Tongue (tissue), 2 donors: ENCODE measurements around the gene NPAS4. TPM values are rescaled to one million over a fixed set of nuclear protein-coding genes. Genes with fewer than 3 reads are reported as not detected.
"Not testable (repeated sequence)": the region's sequence is repeated elsewhere in the genome, so short reads cannot be mapped to it uniquely, and the experiment has no call there.

Experiments used
- DNase-seq: peaks from one replicate; pipeline ENCODE4 v3.0.0-alpha.2; 2015
- total RNA-seq: library from RNA; depleted of rRNA; stranded (reverse); fragments of >200 nt; gene quantifications from one replicate; pipeline ENCODE4 v1.2.3, GENCODE V29; 2014

The NPAS4 gene
- 1.4 TPM for total RNA-seq

DNA sequence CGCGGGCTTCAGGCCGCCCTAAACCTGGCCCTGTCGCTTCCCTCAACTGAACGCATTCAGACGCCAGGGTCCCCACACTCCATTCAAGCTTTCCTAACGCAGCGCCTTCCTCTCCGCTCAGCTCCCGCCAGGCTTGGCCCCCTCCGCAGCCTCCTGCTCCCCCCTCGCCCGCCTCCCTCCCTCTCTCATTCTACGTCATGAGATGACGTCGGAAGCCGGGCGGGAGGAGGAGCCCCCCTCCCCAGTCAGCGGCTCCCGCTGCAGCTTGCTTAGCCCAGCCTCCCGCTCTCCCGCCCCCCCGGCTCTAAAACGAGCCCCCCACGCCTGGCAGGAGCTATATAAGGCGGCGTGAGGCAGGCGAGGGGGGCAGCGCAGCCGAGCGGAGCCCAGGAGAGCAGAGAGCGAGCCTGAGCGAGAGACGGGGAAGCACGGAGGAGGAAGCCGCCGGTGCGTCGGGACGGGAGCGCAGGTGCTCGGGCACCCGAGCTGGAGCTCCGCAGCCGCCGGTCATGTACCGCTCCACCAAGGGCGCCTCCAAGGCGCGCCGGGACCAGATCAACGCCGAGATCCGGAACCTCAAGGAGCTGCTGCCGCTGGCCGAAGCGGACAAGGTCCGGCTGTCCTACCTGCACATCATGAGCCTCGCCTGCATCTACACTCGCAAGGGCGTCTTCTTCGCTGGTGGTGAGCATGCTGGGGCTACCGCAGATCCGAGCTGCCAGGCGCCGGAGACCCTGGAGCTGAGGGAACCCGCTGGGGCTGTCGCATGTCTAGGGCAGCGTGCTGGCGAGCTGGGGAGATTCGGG, at the start of gene NPAS4:
Gene NPAS4, plus strand, starts transcription at position 365 of the 806 bp plus-strand sequence. Its CDS starts 145 bp downstream, at position 510.
- DNase-seq, result no peak

DNA sequence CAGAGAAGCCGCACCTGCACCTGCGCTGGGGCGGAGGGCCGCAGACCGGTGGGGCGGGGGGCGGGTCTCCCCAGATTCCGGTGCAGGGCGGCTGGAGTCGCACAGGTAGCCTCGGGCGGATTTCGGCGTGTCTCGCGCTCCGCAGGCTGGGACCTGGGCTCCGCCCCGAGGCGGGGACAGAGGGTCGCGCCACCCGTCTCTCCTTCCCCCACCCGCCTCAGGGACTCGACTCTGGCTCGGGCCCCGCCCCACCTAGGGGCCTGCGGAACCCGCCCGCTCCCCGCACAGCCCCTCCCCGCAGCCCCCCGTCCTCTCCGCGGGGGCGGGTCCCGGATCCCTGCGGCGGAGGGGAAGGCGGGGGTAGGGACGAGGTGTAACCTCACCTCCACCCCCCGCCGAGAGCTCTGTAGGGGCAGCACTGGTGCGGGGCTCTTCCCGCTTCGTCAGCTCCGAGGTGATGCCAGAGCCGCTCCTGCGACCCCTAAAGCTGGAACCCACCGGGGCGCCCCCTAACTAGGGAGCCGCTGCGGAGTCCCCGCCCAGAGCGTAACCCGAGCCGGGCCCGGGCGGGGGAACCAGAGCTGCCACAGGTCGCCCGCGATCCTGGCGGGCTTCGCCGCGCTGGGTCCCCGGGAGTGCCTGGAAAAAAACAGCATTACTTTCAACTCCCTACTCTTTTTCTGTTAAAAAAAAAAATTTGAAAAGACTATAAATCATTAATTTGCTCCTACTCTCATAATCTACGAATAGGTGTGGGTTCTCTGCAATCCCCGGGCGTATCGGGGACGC, 49.0 kb upstream of the NPAS4 start, which contains the start of gene SLC29A2:
Gene SLC29A2, minus strand, starts transcription at position 134 of the 789 bp plus-strand sequence. CDS start 169 bp downstream, outside the sequence.
- DNase-seq, result peak; percentile 79

DNA sequence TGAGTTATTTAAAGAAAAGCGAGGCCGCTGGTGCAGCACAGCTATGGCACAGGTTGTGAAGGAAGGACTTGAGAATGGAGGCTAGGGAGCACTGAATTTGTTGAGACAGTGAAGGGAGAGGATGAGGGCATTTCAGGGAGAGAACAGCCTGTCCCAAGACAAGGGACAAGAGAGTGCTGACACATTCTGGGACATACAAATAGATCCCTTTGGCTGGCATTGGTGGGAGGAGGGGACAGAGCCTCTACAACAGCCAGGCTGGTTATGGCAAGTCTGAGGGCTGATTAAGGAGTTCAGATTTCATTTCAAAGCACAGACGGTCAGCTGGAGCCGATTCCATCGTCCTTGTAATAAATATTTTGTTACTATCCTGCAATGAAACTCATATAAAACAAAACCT, 47.6 kb upstream of the NPAS4 start:
- DNase-seq, result peak; percentile 57

DNA sequence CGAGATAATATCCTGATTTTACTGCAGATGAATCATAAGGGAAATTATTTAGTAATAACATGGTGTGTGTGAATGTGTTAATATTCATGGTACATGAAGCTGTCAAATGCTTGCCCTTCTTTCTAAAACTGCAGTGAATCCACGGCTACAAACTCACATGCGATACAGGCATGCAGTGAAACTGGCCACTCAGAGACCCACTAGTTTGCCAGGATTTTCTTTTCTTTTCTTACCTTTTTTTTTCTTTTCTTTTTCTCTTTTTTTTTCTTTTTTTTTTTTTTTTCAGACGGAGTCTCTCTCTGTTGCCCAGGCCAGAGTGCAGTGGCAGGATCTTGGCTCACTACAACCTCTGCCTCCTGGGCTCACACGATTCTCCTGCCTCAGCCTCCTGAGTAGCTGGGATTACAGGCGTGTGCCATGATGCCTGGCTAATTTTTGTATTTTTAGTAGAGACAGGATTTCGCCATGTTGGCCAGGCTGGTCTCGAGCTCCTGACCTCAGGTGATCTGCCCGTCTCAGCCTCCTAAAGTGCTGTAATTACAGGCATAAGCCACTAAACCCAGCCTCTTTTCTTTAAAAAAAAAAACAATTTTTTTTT, 47.0 kb upstream of the NPAS4 start:
- not testable (repeated sequence) for DNase-seq

DNA sequence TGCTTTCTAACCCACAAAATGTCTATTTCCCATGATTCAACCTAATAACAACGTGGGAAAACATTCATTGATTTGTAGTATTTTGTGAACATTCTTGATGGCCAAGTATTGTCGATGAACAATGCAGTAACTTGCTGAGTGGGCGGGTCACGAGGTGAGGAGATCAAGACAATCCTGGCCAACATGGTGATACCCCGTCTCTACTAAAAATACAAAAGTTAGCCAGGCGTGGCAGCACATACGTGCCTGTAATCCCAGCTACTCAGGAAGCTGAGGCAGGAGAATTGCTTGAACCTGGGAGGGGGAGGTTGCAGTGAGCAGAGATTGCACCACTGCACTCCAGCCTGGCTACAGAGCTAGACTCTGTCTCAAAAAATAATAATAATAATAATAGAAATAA, 40.6 kb upstream of the NPAS4 start:
- not testable (repeated sequence) for DNase-seq

GRCh38 chr11:66384316-66384715, 36.5 kb upstream of the NPAS4 start:
- not testable (repeated sequence) for DNase-seq

GRCh38 chr11:66386171-66387069, 34.4 kb upstream of the NPAS4 start:
- DNase-seq, result peak; percentile 90

DNA sequence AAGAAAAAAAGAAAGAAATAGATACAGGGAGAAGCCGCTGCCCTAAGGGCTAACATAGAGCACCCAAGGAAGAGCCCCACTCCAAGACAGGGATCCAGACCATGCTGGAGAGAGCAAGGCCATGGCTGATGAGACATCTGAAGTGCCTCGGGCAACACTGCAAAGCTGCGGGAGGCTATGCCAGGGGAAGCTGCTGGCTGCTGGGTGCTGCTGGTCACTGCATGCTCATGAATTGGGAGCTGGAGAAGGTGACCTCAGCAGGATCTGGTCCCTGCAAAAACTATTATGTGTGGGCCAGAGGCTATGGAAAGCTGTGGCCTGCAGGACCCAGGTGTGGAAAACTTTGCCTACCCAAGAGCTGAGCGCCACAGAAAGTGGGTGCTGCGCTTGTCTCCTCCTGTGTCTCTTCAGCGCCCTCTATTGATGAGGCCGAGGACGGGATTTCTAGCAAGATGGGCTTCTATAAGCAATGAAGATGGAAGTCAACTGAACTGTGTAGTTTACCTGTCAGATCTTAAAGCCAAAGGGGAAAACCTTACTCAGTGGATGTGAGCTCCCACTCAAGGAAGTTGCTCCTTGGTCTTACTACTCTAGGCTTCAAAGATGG, 32.0 kb upstream of the NPAS4 start:
- peak; percentile 70 for DNase-seq

DNA sequence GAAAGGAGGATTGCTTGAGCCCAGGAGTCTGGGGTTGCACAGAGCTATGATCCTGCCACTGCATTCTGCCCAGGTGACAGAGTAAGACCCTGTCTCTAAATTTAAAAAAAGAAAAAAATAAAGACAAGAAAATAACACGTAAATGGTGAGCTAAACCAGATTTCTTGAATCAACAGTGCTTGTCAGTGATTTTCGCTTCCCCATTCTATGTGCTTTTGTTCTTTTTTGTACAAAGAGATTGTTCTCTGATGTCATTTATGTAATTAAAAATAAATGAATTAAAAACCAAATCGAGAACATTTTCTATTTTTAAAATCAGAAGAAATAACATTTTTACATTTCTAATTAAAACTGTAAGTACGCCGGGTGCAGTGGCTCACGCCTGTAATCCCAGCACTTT, 29.5 kb upstream of the NPAS4 start:
- DNase-seq, result no peak

DNA sequence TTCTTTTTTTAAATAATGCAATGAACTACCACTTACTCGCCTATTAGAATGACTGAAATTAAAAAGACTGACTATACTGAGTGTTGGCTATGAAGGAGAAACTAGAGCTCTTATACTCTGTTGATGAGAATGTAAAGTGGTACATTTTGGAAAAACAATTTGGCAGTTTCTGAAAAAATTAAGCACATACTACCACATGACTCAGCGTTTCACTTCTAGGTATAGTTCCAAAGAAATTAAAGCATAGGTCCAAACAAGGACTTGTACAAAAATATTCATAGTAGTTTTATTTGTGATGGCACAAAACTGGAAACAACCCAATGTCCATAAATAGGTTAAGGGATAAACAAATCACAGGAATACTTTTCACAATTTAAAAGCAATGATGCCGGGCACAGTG, 26.9 kb upstream of the NPAS4 start:
- DNase-seq, result no peak

- DNase-seq, result no peak
Measured at GRCh38 chr11:66407651-66408050, 13.2 kb upstream of the NPAS4 start.

GRCh38 chr11:66408488-66409214, 12.2 kb upstream of the NPAS4 start:
- DNase-seq, result peak; percentile 95

- no peak for DNase-seq
Measured at GRCh38 chr11:66409226-66409625, 11.6 kb upstream of the NPAS4 start.

DNA sequence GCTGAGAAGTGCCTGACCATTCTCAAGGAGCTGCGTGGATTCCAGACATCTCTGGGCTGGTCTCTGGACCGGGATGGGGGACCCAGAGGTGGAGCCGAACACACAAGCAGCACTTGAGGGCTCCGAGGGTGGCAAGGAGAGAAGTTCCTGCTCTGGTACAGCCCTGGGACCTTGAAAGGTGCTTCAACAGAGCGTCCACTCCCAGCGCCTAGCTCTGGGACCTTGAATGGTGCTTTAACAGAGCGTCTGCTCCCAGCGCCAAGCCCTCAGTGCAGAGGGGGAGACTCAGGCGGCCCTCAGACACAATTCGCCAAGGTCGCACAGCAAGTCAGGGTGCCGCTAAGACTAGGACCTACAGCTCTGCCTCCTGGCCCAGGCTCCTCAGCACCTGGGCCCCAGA, 10.6 kb upstream of the NPAS4 start:
- no peak for DNase-seq

DNA sequence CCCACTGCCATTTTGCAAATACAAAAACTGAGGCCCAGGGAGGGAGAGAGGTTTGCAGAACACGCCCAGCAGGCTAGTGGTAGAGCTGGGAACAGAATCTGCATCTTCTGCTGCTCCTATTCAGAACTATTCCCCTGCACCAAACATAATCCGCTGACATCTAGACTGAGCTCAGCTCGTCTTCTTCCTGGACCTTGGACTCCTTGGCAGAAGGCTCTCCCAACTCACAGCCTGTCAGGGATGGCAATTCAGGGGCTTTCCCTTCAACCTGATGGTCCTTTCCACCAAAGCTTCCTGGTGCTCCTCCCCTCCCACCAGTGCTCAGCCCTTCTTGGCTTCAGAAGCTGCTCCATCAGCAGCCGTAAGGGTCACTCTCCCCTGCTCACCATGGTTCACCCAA, 9.5 kb upstream of the NPAS4 start:
- no peak for DNase-seq

DNA sequence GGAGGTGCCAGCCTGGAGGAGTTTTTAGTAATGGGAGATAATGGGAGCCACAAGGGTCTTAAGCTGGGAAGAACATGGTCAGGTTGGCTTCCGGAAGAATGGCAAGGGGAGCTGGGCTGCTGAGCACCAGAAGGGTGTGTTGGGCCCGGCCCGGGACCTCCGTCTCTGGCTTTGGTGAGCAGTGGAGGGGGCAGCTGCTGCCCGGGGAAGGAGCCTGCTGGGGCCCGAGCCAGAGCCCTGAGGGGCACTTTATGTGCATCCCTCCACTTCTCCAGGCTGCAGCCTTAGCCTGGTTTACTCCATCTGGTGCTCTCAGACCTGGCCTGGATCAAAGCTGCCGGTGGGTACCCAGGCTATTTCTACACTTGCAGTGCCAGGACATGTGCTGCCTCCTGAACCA, 8.7 kb upstream of the NPAS4 start:
- no peak for DNase-seq

- no peak for DNase-seq
Measured at GRCh38 chr11:66413167-66413566, 7.7 kb upstream of the NPAS4 start.

GRCh38 chr11:66414120-66414934, 6.5 kb upstream of the NPAS4 start:
- DNase-seq, result no peak

DNA sequence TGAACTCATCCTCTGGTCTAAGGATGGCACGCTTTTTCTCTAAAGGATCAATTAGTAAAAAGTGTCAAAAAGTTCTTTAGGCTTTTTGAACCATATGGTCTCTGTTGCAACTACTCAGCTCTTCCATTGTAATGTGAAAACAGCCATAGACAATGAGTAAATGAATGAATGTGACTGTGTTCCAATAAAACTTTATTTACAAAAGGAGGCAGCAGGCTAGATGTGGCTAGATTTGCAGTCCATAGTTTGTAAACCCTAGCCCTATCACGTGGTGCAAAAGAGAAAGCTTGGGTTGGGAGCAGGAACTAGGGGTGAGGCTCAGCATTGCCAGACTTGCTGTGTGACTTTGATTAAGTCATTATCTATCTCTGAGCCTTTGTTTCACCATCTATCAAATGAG, 5.4 kb upstream of the NPAS4 start:
- DNase-seq, result no peak

DNA sequence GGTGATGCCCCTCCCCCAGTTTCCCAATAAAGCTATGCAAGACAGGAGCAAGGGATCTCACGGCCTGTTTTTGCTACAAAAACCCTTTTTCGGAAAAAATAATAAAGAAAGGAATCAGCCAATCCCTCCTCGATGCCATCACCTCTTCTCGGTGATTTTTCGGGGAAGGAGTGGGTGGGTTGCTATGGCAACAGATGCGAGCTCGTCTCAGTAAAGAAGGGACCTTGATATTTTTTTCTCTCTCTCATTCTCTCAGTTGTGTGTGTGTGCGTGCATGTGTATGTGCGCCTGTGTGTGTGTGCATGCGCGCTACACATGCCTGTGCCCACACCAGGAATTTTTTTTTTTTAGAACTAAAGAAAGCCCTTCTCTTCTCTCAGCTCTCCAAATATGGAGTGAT, 3.8 kb upstream of the NPAS4 start:
- DNase-seq, result no peak
